ENCODE results near the gene CYB5R2.

Gene CYB5R2

GRCh38 chr11:7672960-7673723, at the start of gene CYB5R2:
Gene CYB5R2 (minus strand): TSS chr11:7673500. CDS start chr11:7672825, 675 bp downstream.
- DNase-seq, result peak in 26 of 58 donors; percentile 15 to 70 (median 46)

GRCh38 chr11:7714786-7715185, 41.5 kb upstream of the CYB5R2 start:
- DNase-seq, result no peak

- DNase-seq, result no peak
Observed at GRCh38 chr11:7706377-7706776, 33.1 kb upstream of the CYB5R2 start, which contains the start of gene OVCH2. Gene OVCH2 (minus strand): TSS chr11:7706477. CDS start chr11:7706394, 83 bp downstream.

GRCh38 chr11:7703740-7704139, 30.4 kb upstream of the CYB5R2 start:
- no peak for DNase-seq

GRCh38 chr11:7696424-7696823, 23.1 kb upstream of the CYB5R2 start:
- no peak for DNase-seq

GRCh38 chr11:7694235-7694634, 20.9 kb upstream of the CYB5R2 start:
- DNase-seq, result no peak

- no peak for DNase-seq
Observed at GRCh38 chr11:7692426-7692825, 19.1 kb upstream of the CYB5R2 start.

GRCh38 chr11:7691759-7692350, 18.6 kb upstream of the CYB5R2 start:
- no peak for DNase-seq

- DNase-seq, result no peak
Observed at GRCh38 chr11:7690648-7691047, 17.3 kb upstream of the CYB5R2 start.

GRCh38 chr11:7689239-7689638, 15.9 kb upstream of the CYB5R2 start:
- no peak for DNase-seq

GRCh38 chr11:7688238-7688826, 15.0 kb upstream of the CYB5R2 start:
- DNase-seq, result peak in 3 of 58 donors; percentile 19 to 32 (median 24)

- no peak for DNase-seq
Observed at GRCh38 chr11:7687386-7687785, 14.1 kb upstream of the CYB5R2 start.

GRCh38 chr11:7686761-7687160, 13.5 kb upstream of the CYB5R2 start:
- DNase-seq, result no peak

GRCh38 chr11:7683571-7683970, 10.3 kb upstream of the CYB5R2 start:
- DNase-seq, result no peak

GRCh38 chr11:7677796-7678201, 4.5 kb upstream of the CYB5R2 start:
- no peak for DNase-seq

GRCh38 chr11:7677071-7677470, 3.8 kb upstream of the CYB5R2 start:
- no peak for DNase-seq

- DNase-seq, result no peak
Observed at GRCh38 chr11:7675631-7676030, 2.3 kb upstream of the CYB5R2 start.

- DNase-seq, result peak in 2 of 58 donors; percentile 34 to 43
Observed at GRCh38 chr11:7673724-7674434, 579 bp upstream of the CYB5R2 start.

- DNase-seq, result peak in 1 of 58 donors; percentile 51
Observed at GRCh38 chr11:7672276-7672959, 882 bp downstream of the CYB5R2 start.

GRCh38 chr11:7671347-7672215, 1.7 kb downstream of the CYB5R2 start:
- no peak for DNase-seq

Measured in anterior cingulate cortex (tissue), 58 donors.